GM19324 (cell line): ENCODE measurements around the gene CSMD2.
A peak's percentile ranks its signal among the peaks of the same experiment; 100 is the strongest.

Experiments
- ATAC-seq: cut with Tn5 transposase; IDR thresholded peaks from one replicate; pipeline ENCODE4 v1.9.1; 2021; ENCODE audit warnings: mild to moderate bottlenecking, moderate library complexity; ENCODE audit not compliant: unreplicated experiment, low FRiP score

The CSMD2 gene

DNA sequence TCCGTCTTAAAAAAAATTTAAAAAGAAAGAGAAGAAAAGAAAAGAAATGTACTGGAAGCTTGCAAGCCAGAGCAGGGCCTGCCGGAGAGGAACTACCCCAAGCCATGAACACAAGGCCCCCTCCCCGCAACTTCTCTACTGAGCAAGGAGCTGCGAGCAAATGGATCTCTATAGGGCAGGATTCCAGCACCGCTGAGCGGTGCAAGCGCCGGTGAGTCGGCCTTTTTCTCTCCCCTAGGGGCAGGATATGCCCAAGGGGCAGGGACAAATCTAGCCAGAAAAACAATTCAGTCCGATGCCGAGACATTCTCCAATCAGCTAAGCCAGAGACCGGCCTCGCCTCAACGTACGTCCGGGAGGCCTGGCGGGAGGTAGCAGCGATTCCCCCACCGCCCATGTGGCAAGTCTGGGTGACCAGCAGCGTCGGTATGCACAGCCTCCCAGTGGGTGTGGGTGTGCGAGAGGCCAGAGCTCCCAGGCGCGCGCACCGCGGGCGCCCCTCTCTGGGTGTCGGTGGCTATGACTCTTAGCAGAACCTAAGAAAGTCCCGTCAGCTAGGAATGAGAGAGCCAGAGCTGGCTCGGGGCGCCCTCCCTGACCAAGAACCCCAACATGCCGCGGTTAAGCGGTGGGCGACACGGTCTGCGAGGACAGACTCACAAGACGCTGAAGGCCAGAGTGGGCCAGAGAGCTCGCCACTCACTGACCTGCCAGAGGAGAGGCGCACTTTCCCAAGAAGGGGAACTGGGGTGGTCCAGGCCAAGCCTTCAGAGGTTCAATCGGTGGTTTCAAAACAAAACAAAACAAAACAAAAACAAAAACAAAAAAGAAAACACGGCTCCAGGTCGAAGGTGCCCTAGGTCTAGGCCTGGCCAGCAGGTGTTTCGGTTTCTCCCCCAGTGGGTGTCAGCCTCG is 1.9 kb downstream of the CSMD2 start:
- ATAC-seq: peak; percentile 70

DNA sequence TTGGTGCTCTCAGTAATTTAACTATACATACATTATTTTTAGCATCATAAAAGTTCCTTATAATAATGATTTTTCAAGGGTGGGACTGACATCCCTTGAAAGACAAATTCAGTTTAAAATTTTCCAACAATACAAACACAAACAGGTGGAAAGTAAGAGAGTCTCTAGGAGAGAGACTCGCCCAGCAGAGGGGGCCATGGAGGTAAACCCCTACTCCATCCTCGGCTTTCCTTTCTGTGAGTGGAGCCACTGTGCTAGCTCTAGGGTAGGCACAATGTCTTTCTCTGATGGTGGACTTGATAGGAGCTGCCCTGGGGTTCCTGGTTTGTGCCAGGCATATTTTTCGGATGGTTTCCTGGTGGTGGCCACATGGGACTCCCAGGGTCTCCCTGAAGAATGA is 8.3 kb downstream of the CSMD2 start:
- ATAC-seq: no peak

DNA sequence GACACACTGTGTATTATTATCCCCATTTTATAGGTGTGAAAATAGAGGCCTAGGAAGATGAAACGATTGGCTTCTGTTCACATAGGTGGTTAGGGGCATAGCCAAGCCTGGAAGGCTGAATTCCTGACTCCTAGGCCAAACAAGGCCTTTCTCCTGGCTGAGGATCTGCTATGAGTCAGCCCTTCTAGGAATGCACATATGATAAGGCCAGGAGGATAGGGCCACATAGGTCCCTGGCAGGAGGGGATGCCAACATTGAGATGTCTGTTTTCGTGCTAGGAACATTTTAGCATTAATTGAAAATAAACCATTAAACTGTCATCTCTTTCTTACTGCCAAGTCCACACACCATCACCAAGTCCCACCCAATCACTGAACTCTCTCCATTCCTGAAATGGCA is 9.2 kb downstream of the CSMD2 start:
- ATAC-seq: no peak

DNA sequence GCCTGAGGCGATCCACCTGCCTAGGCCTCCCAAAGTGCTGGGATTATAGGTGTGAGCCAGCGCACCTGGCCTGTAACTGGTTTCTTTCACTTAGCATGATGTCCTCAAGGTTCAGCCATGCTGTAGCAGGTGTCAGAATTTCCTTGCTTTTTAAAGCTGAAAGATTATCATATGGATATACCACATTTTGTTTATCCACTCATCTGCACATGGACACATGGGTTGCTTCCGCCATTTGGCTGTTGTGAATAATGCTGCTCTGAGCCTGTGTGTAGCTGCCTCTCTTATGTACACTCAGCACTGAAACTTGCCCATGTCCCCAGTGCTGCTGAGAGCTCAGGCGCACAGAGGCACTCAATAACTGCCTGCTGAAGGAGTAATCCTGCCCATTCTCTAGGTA is 11.8 kb downstream of the CSMD2 start:
- no peak for ATAC-seq

DNA sequence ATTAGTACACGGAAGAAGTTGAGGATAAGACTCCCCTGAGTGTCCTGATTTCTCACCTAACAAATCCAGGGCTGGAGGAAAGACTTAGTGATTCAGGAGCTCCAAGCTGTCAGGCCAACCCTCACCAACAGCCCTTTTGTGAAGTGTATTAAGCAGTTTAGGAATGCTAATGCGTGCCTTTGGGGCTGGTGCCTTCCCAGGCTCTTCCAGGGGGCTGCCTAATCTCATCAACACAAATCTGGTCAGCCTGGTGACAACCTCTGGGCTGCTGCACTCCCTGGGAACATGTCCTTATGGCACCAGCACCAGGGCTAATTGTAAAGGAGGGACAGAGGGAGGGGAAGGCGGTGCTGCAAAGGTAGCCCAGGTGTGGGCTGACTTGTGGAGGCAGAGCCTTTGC is 15.5 kb downstream of the CSMD2 start:
- no peak for ATAC-seq

DNA sequence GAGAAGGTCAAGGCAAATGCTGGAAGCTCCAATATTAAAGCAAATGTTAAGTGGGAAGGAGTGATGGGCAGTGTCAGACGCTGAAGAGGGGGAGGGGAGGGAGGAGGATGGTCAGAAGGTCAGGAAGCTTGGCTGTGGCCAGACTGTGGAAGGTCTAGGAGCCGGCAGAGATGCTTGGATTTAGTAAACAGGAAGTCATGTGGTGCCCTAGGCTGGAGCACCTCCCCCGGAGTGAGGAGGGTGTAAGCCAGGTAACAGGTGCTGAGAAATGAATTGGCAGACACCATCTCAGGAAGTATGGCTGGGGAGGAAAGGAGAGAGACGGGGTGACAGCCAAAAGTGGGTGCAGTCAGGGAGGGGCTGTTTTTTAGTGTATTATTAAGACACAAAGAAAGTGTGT is 17.7 kb downstream of the CSMD2 start:
- ATAC-seq: no peak

DNA sequence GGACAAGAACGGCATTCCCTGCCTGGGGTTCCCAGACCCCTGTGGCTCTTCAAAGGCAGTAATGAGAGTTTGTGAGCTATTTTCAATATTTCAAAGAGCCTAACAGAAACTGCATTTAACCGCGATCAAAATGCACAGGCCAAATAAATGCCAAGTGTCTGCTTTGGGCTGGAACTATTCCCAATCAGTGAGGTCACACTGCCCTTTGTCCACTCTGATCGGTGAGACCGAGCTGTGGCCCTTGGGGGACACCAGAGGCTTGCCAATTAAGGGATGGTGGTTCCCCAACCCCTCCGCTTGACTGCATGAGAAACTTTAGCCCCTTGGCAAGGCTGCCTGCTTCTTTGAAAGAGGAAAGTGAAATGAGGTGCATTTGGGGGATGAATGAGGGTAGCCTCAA is 20.3 kb downstream of the CSMD2 start:
- no peak for ATAC-seq

DNA sequence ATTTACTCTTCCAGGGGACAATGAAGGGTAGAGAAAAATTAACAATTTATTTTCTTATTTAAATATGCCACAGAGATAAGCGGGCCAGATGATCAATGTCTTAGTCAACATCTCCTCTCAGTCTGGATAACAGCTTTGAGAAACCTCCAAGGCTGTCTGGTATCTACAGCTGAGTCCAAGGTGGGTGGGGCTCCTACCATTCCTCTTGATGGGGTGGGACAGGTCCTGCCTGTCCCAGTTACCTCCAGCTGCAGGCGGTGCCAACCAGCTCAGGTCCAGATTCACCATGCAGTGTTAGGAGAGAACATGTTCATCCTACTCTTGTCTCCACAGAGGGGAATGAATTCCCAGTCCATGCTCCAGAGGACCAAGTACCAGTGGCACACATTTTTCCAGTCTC is 21.1 kb downstream of the CSMD2 start:
- no peak for ATAC-seq

DNA sequence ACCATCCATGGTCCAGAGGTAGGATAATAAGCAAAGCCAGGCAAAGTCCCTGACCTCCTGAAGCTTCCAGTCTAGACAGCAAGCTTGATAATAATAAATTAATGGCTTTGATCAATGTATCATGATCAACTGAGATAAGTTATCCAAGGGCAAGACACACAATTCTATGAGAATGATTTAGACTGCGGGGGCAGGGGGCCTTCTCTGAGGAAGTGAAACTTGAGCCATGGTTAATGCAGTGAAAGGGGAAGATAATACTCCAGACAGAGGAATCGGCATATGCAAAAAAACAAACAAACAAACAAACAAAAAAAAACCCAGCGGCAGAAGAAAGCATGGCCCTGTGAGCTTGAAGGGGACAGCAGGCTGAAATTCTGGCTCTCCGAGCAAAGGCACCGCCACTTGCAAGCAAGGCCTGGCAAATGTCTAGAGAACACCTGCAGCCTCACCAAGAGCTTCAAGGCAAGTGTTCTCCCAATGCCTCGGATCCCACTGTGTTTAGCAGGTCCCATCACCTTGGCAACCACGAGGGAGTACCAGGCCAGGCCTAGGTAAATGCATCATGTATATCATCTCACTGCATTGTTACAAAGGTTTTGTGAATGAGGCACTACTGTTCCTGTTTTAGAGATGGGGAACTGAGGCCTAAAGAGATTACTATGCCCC is 24.9 kb downstream of the CSMD2 start:
- no peak for ATAC-seq

DNA sequence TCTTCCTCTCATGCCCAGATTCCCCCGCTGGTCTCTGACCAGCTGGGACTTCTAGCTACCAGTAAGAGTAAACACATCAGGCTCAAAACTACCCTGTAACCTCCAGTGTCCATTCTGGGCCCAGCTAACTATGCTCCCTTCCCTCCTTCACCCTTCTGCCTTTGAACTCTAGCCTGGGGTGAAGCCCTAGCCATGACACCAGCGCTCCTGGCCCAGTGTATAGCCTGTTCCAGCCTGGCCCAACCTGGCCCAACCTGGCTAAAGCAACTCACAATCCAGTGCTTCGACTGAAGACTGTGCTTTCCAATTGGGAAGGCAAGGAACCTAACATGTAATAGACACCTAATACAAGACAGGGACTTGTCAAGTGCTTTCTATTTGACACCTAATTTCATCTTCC is 27.6 kb downstream of the CSMD2 start:
- no peak for ATAC-seq

DNA sequence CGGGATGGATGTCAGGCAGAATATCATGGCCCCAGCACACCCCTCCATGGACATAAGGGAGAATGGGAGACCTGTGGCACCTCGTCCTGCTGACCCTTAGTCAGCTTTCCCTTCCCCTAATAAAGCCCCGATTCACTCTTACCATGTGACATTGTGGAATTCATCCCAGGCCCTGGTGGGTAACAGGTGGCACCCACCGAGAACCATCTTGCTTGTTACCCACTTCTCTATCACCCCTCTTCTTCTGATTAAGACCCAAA is 32.9 kb downstream of the CSMD2 start:
- ATAC-seq: no peak

DNA sequence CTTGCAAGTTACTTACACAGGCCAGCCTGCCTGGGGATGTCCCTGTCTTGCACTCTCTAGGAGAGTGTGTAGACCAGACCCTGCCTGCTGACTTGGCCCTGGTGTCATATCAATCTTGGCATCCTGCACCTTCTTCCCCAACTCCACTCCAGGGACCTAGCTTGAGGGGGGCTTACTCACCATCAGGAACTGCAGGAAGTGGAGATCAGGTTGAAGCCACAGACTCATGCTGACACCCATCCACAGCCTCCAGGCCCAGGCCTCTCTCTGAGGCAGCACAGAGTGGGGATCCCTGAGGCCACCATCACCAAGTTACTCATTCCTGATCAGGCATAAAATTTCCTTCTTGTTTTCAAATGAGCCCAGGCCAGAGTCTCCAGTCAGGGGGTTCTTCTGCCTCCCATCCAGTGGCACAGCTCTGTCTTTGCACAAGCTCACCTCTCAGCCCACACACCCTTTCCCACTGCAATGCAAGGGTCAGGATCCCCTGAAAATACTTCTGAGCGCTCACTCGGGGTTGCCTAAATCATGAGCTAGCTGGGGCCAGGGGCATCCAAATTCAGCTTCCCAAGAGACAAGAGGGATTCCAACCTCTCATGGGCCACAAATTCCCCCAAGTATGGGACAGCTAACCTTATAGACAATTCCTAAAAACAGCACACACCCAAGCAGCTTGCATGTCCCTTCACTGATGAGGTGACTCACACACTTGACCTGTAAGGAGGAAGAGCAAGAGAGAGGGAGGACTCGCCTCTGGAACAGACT is 33.5 kb downstream of the CSMD2 start:
- no peak for ATAC-seq

DNA sequence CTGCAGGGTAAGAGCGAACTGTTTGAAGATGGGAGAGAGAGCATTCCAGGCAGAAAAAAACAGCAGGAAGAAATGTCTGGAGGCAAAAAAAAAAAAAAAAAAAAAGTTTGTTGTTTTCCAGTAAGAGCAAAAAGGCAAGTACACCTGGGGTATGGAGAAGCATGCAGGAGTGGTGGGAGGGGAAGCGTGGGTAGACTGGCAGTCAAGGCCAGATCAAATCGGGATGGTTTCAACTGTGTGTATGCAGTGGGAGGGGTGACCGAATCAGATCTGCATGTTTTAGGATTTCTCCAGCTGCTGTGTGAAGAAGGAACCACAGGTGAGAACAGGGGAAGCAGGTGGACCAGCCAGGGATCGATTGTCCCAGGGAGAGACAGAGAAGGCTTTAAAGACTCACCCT is 34.7 kb downstream of the CSMD2 start:
- ATAC-seq: no peak

DNA sequence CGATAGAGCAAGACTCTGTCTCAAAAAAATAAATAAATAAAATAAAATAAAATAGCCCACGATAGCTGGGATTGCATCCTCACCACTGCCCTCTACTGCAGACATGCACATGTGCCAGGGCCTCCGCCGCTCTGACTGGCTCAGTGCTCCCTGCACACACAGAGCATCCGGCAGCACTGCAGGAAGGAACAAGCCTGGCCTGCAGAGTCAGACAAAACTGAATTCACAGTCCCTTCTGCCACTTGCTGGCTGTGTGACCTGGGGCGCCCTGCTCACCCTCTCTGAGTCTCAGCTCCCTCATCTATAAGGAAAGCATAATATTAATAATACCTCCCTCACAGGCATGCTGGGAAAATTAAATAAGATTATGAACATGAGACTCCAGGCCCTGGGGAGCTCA is 35.4 kb downstream of the CSMD2 start:
- ATAC-seq: no peak

DNA sequence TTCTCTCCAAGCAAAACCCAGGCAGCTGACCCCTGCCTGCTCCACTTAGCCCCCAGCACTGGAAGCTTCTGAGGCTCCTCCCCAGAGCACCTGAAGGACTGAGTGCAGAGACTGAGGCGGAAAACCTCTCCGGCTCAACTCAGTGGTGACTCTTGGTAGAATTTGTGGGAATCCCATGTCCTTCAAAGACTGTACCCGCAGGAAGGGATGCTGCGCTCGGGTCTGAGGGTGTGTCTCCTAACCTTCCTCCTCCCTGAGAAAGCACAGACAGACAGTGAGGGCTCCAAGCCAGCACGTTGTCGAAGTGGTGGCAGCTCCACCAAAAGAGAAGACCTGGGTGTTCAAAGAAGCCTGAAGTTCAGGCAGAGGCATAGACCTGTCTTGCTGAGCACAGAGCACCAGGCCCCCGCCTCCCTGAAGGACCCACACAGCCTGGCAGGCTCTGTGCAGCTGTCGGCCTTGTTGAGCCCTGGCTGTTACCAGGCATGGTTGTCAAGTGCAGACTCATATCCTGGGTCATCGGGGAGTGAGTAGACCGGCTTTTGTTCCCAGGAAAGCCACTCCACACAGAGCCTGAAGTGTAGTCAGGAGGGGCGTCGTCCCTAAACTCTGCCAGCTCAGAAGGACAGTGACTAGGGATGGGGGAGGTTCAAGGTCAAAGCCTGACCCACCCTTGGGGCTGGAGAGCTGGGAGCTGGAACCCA is 36.7 kb downstream of the CSMD2 start:
- no peak for ATAC-seq

DNA sequence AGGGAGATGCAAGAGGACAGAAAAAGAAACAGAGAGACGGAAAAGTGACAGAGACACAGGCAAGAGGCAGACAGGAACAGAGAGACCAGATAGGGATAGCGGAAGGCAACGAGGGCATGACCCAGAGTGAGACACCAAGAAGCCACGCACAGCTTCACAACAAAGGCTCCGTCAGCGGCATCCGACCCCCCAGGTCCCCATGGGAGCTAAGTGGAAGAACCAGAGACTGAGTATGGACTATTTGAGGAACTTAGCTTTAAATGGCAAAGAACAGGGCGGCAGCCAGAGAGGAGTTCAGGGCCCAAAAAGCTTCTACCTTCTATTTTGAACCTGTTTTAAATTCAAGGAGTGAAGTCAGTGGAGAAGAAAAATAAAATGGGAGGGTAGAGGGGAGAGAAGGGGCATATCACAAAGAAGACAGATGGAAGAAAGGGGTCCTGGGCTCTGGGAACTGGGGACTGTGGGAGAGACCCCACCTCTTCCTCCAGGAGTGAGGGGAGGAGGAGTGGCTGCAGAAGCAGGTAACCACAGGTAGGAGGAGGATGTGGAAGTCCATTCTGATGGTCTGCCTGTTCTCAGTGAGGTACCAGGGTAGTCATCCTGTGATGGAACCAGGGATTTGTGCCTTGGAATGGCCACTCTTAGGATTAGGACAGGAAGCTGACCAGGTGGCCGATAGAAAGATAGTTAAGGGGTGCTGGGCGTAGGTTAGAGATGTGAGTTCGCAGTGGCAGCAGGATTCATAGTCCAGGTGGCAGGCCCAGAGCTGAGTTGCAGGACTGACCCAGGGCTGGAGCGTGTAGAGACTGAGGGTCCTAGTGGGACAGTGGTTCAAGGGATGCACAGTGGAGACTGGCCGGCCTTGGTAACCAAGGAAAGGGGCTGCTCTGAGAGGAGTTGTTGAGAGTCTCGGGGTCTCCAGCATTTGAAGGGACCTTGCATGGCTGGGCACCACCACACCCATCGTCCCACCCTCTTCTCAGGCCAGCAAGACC is 37.7 kb downstream of the CSMD2 start:
- ATAC-seq: no peak

DNA sequence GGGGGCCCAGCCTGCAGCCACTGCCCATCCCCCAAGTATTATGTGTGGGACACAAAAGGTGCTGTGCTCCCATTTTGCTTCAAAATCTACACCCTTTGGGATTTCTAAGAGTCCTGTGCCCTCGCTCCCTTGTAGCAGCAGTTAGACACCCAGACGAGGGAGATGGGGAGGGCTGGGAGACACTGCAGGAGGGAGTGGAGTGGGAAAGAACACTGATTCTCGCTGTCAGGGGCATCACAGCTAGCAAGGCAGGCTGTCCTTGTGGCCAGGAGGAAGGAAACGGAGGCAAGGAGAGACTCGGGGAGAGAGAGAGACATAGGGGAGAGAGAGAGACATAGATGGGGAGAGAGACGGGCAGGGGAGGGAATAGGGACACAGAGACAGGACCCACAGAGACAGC is 38.5 kb downstream of the CSMD2 start:
- no peak for ATAC-seq

DNA sequence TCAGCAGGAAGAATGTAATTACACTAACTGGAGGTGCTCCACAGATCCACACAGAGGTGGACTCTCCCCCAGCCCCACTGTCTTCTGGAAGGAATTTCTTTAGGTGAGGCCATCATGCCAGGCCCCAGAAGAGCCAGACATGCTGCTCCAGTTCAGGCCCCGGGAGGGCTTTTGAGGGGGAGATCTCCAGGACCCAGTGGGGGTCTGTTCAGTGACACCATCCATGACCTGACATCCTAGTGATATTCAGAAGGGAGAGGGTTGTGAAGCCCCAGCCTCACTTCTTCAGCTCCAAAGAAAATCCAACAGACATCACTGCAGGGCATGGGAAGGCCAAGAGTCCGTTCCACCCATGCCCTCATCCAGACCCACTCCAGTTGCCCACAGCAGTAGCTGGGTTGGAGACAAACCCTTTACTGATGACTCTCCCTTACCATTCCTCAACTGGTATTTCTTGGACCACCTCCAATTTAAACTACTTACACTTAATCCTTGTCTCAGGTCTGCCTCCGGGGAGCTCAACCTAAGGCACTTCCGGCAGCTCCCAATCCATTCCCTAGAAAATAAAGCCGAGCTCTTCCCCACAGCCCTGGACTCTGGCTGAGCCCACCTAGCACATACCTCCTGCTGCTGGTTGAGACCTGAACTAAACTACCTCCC is 39.2 kb downstream of the CSMD2 start:
- no peak for ATAC-seq
